HG03469 (cell line): ENCODE measurements around the gene RCVRN.

Experiments
- ATAC-seq: cut with Tn5 transposase; IDR thresholded peaks from one replicate; pipeline ENCODE4 v1.9.1; 2021; ENCODE audit warnings: mild to moderate bottlenecking, moderate library complexity, moderate number of reproducible peaks; ENCODE audit not compliant: unreplicated experiment

RCVRN gene

GRCh38 chr17:9859781-9860180, 45.3 kb downstream of the RCVRN start:
- no peak for ATAC-seq

- ATAC-seq: no peak
These were observed 50.0 kb downstream of the RCVRN start for GRCh38 chr17:9855036-9855435.

GRCh38 chr17:9854255-9854654, 50.8 kb downstream of the RCVRN start:
- ATAC-seq: no peak

GRCh38 chr17:9850151-9850550, 54.9 kb downstream of the RCVRN start:
- ATAC-seq: no peak
